ENCODE data around the gene AOPEP. TPM values are rescaled to one million over a fixed set of nuclear protein-coding genes. Genes with fewer than 3 reads are reported as not detected.

The AOPEP gene
- total and polyA plus RNA-seq, 2 donors (not counting 1 experiment from before 2014, with no cell fraction given), result 66.1 to 94.1 TPM

- H3K36me3 ChIP-seq (ENCODE audit: control insufficient read depth, insufficient read depth, low read length), result peaks cover 2% of the 10 kb centered on the region
- H3K4me3 ChIP-seq (replicated peaks in 1 of 4; ENCODE audit: control extremely low read depth in 1 of 4, insufficient read depth in 1 of 4, low read depth in 3 of 4, low read length in 4 of 4), result no peak overlapping the region
- no peak overlapping the region for H2AFZ ChIP-seq (ENCODE audit: low read length)
- peaks cover 2% of the 10 kb centered on the region for H3K4me1 ChIP-seq (ENCODE audit: control insufficient read depth, extremely low read depth, insufficient read depth, low read length)
- no peaks in the 10 kb centered on the region for H3K9me3 ChIP-seq (ENCODE audit: control insufficient read depth, insufficient read depth, low read depth, low read length)
- no peaks in the 10 kb centered on the region for H3K79me2 ChIP-seq (ENCODE audit: control insufficient read depth, insufficient read depth, low read length)
- no peak for TF ChIP-seq CTCF (conservative IDR thresholded peaks at IDR 0.05 in 1 of 2, IDR thresholded peaks at IDR 0.05 in 1 of 2; ENCODE audit: low read depth in 1 of 2, low read length in 2 of 2)
- TF ChIP-seq EZH2 (IDR thresholded peaks at IDR 0.05; ENCODE audit: low read length, missing control alignments), result no peak
- no peak overlapping the region for H3K9ac ChIP-seq (ENCODE audit: insufficient read depth, low read length)
- DNase-seq (ENCODE audit: low read depth in 2 of 2), result no peak
- no peaks in the 10 kb centered on the region for H4K20me1 ChIP-seq (ENCODE audit: control insufficient read depth, extremely low read depth, insufficient read depth, low read length)
- H3K27me3 ChIP-seq (ENCODE audit: control insufficient read depth, insufficient read depth, low read length), result no peaks in the 10 kb centered on the region
- no peak overlapping the region for H3K4me2 ChIP-seq (ENCODE audit: extremely low read depth, insufficient read depth, low read length)
- H3K27ac ChIP-seq (ENCODE audit: insufficient read depth, low read length), result no peak overlapping the region
These were observed 378.1 kb downstream of the AOPEP start for GRCh38 chr9:95104581-95104960.

GRCh38 chr9:95104980-95105379 is 378.5 kb downstream of the AOPEP start:
- H3K4me1 ChIP-seq (ENCODE audit: control insufficient read depth, extremely low read depth, insufficient read depth, low read length), result peaks cover 2% of the 10 kb centered on the region
- H3K9ac ChIP-seq (ENCODE audit: insufficient read depth, low read length), result no peak overlapping the region
- no peaks in the 10 kb centered on the region for H3K79me2 ChIP-seq (ENCODE audit: control insufficient read depth, insufficient read depth, low read length)
- no peaks in the 10 kb centered on the region for H3K9me3 ChIP-seq (ENCODE audit: control insufficient read depth, insufficient read depth, low read depth, low read length)
- H3K27me3 ChIP-seq (ENCODE audit: control insufficient read depth, insufficient read depth, low read length), result no peaks in the 10 kb centered on the region
- no peak overlapping the region for H3K4me2 ChIP-seq (ENCODE audit: extremely low read depth, insufficient read depth, low read length)
- TF ChIP-seq EZH2 (IDR thresholded peaks at IDR 0.05; ENCODE audit: low read length, missing control alignments) (no peak), CTCF (conservative IDR thresholded peaks at IDR 0.05 in 1 of 2, IDR thresholded peaks at IDR 0.05 in 1 of 2; ENCODE audit: low read depth in 1 of 2, low read length in 2 of 2) (no peak)
- H3K4me3 ChIP-seq (replicated peaks in 1 of 4; ENCODE audit: control extremely low read depth in 1 of 4, insufficient read depth in 1 of 4, low read depth in 3 of 4, low read length in 4 of 4), result no peak overlapping the region
- DNase-seq (ENCODE audit: low read depth in 2 of 2), result no peak
- H4K20me1 ChIP-seq (ENCODE audit: control insufficient read depth, extremely low read depth, insufficient read depth, low read length), result no peaks in the 10 kb centered on the region
- no peak overlapping the region for H3K27ac ChIP-seq (ENCODE audit: insufficient read depth, low read length)
- H2AFZ ChIP-seq (ENCODE audit: low read length), result no peak overlapping the region
- H3K36me3 ChIP-seq (ENCODE audit: control insufficient read depth, insufficient read depth, low read length), result peaks cover 3% of the 10 kb centered on the region

- H2AFZ ChIP-seq (ENCODE audit: low read length), result no peak overlapping the region
- DNase-seq (ENCODE audit: low read depth in 2 of 2), result no peak
These were observed 379.2 kb downstream of the AOPEP start for GRCh38 chr9:95105519-95106287.

More at GRCh38 chr9:95105519-95106287, 379.2 kb downstream of the AOPEP start:
- H3K27me3 ChIP-seq (ENCODE audit: control insufficient read depth, insufficient read depth, low read length), result no peaks in the 10 kb centered on the region
- no peaks in the 10 kb centered on the region for H4K20me1 ChIP-seq (ENCODE audit: control insufficient read depth, extremely low read depth, insufficient read depth, low read length)
- no peak overlapping the region for H3K4me3 ChIP-seq (replicated peaks in 1 of 4; ENCODE audit: control extremely low read depth in 1 of 4, insufficient read depth in 1 of 4, low read depth in 3 of 4, low read length in 4 of 4)
- no peak overlapping the region for H3K9ac ChIP-seq (ENCODE audit: insufficient read depth, low read length)
- H3K79me2 ChIP-seq (ENCODE audit: control insufficient read depth, insufficient read depth, low read length), result no peaks in the 10 kb centered on the region
- H3K9me3 ChIP-seq (ENCODE audit: control insufficient read depth, insufficient read depth, low read depth, low read length), result no peaks in the 10 kb centered on the region
- H3K27ac ChIP-seq (ENCODE audit: insufficient read depth, low read length), result no peak overlapping the region
- H3K4me1 ChIP-seq (ENCODE audit: control insufficient read depth, extremely low read depth, insufficient read depth, low read length), result peaks cover 2% of the 10 kb centered on the region
- TF ChIP-seq EZH2 (IDR thresholded peaks at IDR 0.05; ENCODE audit: low read length, missing control alignments) (no peak), CTCF (conservative IDR thresholded peaks at IDR 0.05 in 1 of 2, IDR thresholded peaks at IDR 0.05 in 1 of 2; ENCODE audit: low read depth in 1 of 2, low read length in 2 of 2) (no peak)
- no peak overlapping the region for H3K4me2 ChIP-seq (ENCODE audit: extremely low read depth, insufficient read depth, low read length)
- H3K36me3 ChIP-seq (ENCODE audit: control insufficient read depth, insufficient read depth, low read length), result peaks cover 3% of the 10 kb centered on the region
